ENCODE data around the gene LRRC10.

- TF ChIP-seq CTCF (IDR thresholded peaks at IDR 0.05) (no peak), POLR2A (IDR thresholded peaks at IDR 0.05) (no peak)
Observed at GRCh38 chr12:69589082-69589481, 21.6 kb downstream of the LRRC10 start.
